ENCODE measurements around the gene URGCP. TPM values are rescaled to one million over a fixed set of nuclear protein-coding genes. Genes with fewer than 3 reads are reported as not detected.

Gene URGCP
- total and polyA plus RNA-seq, 10 of the 15 experiments (the other 5 are each of a cell fraction or from before 2014, with no cell fraction given): 2.0 to 29.7 (median 17.5) TPM

DNA sequence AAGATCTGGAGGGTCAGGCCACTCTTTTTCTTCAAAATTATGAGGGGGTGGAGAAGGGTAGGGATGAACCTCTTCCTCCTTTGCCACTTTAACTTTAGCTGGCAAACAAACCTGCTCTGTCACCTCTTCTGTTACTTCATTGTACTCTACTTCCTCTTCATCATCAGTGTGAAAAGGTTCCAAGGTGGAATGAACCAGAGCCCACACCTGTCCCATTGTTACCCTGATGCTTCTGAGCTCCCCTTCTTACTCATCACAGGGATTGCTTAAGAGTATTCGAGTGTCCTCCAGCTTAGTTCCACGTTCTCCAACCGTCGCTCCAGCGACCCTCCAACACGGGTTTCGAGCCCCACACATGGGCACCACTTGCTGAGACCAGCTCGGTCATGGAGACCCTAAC is 42.3 kb downstream of the URGCP start (continued):
- TF ChIP-seq, protein P1, sequence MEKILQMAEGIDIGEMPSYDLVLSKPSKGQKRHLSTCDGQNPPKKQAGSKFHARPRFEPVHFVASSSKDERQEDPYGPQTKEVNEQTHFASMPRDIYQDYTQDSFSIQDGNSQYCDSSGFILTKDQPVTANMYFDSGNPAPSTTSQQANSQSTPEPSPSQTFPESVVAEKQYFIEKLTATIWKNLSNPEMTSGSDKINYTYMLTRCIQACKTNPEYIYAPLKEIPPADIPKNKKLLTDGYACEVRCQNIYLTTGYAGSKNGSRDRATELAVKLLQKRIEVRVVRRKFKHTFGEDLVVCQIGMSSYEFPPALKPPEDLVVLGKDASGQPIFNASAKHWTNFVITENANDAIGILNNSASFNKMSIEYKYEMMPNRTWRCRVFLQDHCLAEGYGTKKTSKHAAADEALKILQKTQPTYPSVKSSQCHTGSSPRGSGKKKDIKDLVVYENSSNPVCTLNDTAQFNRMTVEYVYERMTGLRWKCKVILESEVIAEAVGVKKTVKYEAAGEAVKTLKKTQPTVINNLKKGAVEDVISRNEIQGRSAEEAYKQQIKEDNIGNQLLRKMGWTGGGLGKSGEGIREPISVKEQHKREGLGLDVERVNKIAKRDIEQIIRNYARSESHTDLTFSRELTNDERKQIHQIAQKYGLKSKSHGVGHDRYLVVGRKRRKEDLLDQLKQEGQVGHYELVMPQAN (conservative IDR thresholded peaks at IDR 0.05): no peak

DNA sequence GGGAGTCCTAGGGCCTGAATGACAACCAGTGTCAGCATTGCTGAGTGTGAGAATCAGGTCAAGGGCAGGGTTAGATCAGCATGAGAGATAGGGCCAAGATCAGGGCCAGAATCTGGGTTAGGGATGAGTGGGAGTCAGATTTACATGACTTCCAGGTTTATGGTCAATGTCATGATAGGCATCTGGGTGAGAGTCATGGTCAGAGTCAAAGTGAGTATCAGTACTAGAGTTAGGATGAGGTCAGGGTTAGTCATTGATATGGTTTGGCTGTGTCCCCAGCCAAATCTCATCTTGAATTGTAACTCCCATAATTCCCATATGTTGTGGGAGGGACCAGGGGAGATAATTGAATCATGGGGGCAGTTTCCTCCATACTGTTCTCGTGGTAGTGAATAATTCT is 49.4 kb downstream of the URGCP start:
- no peak for FAIRE-seq
- no peak overlapping the region for H3K9ac ChIP-seq (ENCODE audit: control insufficient read depth, insufficient read depth, low read length)
- RAD21 ChIA-PET (ENCODE audit: unreplicated experiment): no interaction called here
- H3K36me3 ChIP-seq (ENCODE audit: control insufficient read depth in 2 of 2, insufficient read depth in 2 of 2, low read length in 1 of 2): no peaks in the 10 kb centered on the region
- no peak overlapping the region for H3K4me3 ChIP-seq
- no peak overlapping the region for H2AFZ ChIP-seq (ENCODE audit: control insufficient read depth, low read depth, low read length)
- TF ChIP-seq GATAD2B (conservative IDR thresholded peaks at IDR 0.05; ENCODE audit: low read depth) (no peak), NR2F1 (conservative IDR thresholded peaks at IDR 0.05) (no peak), PAX8 (IDR thresholded peaks at IDR 0.05) (no peak), ASH2L (IDR thresholded peaks at IDR 0.05; ENCODE audit: borderline replicate concordance, low read depth) (no peak)
- ATAC-seq: no peak
- no peaks in the 10 kb centered on the region for H3K4me1 ChIP-seq (ENCODE audit: control insufficient read depth, insufficient read depth, low read length)
- H3K27me3 ChIP-seq (replicated peaks in 1 of 2; ENCODE audit: control insufficient read depth in 2 of 2, insufficient read depth in 2 of 2, low read length in 1 of 2): no peaks in the 10 kb centered on the region
- peaks cover 2% of the 10 kb centered on the region; the same call in 2 of the 3 replicates for H3K9me3 ChIP-seq (replicated peaks; ENCODE audit: control insufficient read depth, insufficient read depth, low read length)
- 33% methylated on average over 1 of the region's 1 CpG for WGBS (ENCODE audit: insufficient coverage, insufficient replicate concordance, low lambda C conversion rate, missing lambda C conversion rate)
- no peak overlapping the region for H3K4me2 ChIP-seq (ENCODE audit: control insufficient read depth, insufficient read depth)
- H3K79me2 ChIP-seq (ENCODE audit: control insufficient read depth, insufficient read depth, low read length): no peaks in the 10 kb centered on the region
- SMC1A ChIA-PET (ENCODE audit: uncharacterized antibody, unreplicated experiment): no interaction called here
- POLR2A ChIA-PET: no interaction called here
- CTCF ChIA-PET: no interaction called here
- no peaks in the 10 kb centered on the region for H4K20me1 ChIP-seq (ENCODE audit: control insufficient read depth, insufficient read depth)
- intact Hi-C loops (cut with micrococcal nuclease; ENCODE audit: unreplicated experiment) (no loop called here), in situ Hi-C loops (cut with MboI) (no loop called here)
- DNase-seq (ENCODE audit: low read depth, low spot score): no peak
- no TSS peak for BruUV-seq (replicated peaks)
- no peak overlapping the region for H3K27ac ChIP-seq (ENCODE audit: control insufficient read depth, insufficient read depth)
